ENCODE data around the gene CGB1.

GRCh38 chr19:49056101-49056901 lies 19.6 kb upstream of the CGB1 start:
- TF ChIP-seq CTCF (IDR thresholded peaks at IDR 0.05) (peak; percentile 36), ZFX (IDR thresholded peaks at IDR 0.05; ENCODE audit: borderline replicate concordance) (no peak)

Measured in 22Rv1 (cell line).